ENCODE results near the gene CEMIP. TPM values are rescaled to one million over a fixed set of nuclear protein-coding genes. Genes with fewer than 3 reads are reported as not detected.

Gene CEMIP
- total RNA-seq, 2 experiments from 2014 or later = not detected

GRCh38 chr15:80985981-80986380, 206.8 kb downstream of the CEMIP start:
- CTCF ChIA-PET (ENCODE audit: unreplicated experiment) = no interaction called here
- peaks cover 28% of the 10 kb centered on the region for H3K4me1 ChIP-seq (ENCODE audit: insufficient read depth, low read length, poor library complexity, severe bottlenecking)

GRCh38 chr15:80986487-80986886, 207.3 kb downstream of the CEMIP start:
- H3K9me2 ChIP-seq (ENCODE audit: insufficient read depth, low read length) = no peaks in the 10 kb centered on the region
- no peak for DNase-seq (ENCODE audit: low spot score)
- no peak overlapping the region for H3K27ac ChIP-seq (ENCODE audit: low read depth, low read length, poor library complexity, severe bottlenecking)
- intact Hi-C loops (cut with micrococcal nuclease; ENCODE audit: unreplicated experiment) = loop anchor here (5.0 kb wide), 1 partner anchor 1674 kb away; the partner anchor contains the start of gene TMED3
- POLR2A ChIA-PET = interaction anchor here (1.4 kb wide), 1 partner anchor 15 kb away, joined by 5 read pairs; the partner anchor contains the start of gene TLNRD1
- peak overlapping the region; percentile 40; the same call in 1 of the 2 replicates for H3K4me2 ChIP-seq (ENCODE audit: low read length)
- peaks cover 69% of the 10 kb centered on the region for H3K79me2 ChIP-seq (ENCODE audit: insufficient read depth, low read depth, low read length)
- H3K4me3 ChIP-seq (ENCODE audit: low read depth, low read length, poor library complexity, severe bottlenecking) = no peak overlapping the region
- TF ChIP-seq CTCF (conservative IDR thresholded peaks at IDR 0.05; ENCODE audit: low read length) (no peak), EZH2phosphoT487 (IDR thresholded peaks at IDR 0.05; ENCODE audit: borderline replicate concordance, low read depth, low read length) (no peak)
- no peaks in the 10 kb centered on the region for H3K9me3 ChIP-seq (ENCODE audit: low read length)
- no TSS peak for BruUV-seq (replicated peaks)
- CTCF ChIA-PET (ENCODE audit: unreplicated experiment) = no interaction called here
- no peak overlapping the region for H2AFZ ChIP-seq (ENCODE audit: low read length)
- H4K20me1 ChIP-seq (ENCODE audit: insufficient read depth, low read length) = peaks cover 13% of the 10 kb centered on the region; the same call in 1 of the 2 replicates
- peaks cover 33% of the 10 kb centered on the region for H3K4me1 ChIP-seq (ENCODE audit: insufficient read depth, low read length, poor library complexity, severe bottlenecking)
- peaks cover 23% of the 10 kb centered on the region for H3K36me3 ChIP-seq (ENCODE audit: insufficient read depth, low read length)

More at GRCh38 chr15:80985981-80986380, 206.8 kb downstream of the CEMIP start:
- H3K9me3 ChIP-seq (ENCODE audit: low read length) = no peaks in the 10 kb centered on the region
- no TSS peak for BruUV-seq (replicated peaks)
- POLR2A ChIA-PET = interaction anchor here (0.7 to 1.4 kb wide), 2 partner anchors 16 to 200 kb away, joined by 3 to 5 read pairs; partner anchors contain the start of gene TLNRD1
- peaks cover 13% of the 10 kb centered on the region; the same call in 1 of the 2 replicates for H4K20me1 ChIP-seq (ENCODE audit: insufficient read depth, low read length)
- H2AFZ ChIP-seq (ENCODE audit: low read length) = no peak overlapping the region
- H3K27ac ChIP-seq (ENCODE audit: low read depth, low read length, poor library complexity, severe bottlenecking) = no peak overlapping the region
- no peak overlapping the region for H3K4me3 ChIP-seq (ENCODE audit: low read depth, low read length, poor library complexity, severe bottlenecking)
- no peak for TF ChIP-seq CTCF (conservative IDR thresholded peaks at IDR 0.05; ENCODE audit: low read length)
- no peak for TF ChIP-seq EZH2phosphoT487 (IDR thresholded peaks at IDR 0.05; ENCODE audit: borderline replicate concordance, low read depth, low read length)
- intact Hi-C loops (cut with micrococcal nuclease; ENCODE audit: unreplicated experiment) = loop anchor here (5.0 kb wide), 1 partner anchor 1674 kb away; the partner anchor contains the start of gene TMED3
- no peaks in the 10 kb centered on the region for H3K9me2 ChIP-seq (ENCODE audit: insufficient read depth, low read length)
- no peak overlapping the region for H3K4me2 ChIP-seq (ENCODE audit: low read length)
- no peak for DNase-seq (ENCODE audit: low spot score)
- H3K79me2 ChIP-seq (ENCODE audit: insufficient read depth, low read depth, low read length) = peaks cover 69% of the 10 kb centered on the region
- peaks cover 23% of the 10 kb centered on the region for H3K36me3 ChIP-seq (ENCODE audit: insufficient read depth, low read length)

Measured in OCI-LY7 (cell line).